Activated T-cell treated with anti-CD3 and anti-CD28 coated beads, Interleukin-2, amount 50 U/mL, for 1 hour (primary cell): Measurements from ENCODE around the gene TMEM267.
"Not testable (repeated sequence)": the region's sequence is repeated elsewhere in the genome, so short reads cannot be mapped to it uniquely, and the experiment has no call there.

Experiments
- DNase-seq: peaks from one replicate; pipeline ENCODE4 v3.0.0-alpha.2; 2020

The TMEM267 gene

GRCh38 chr5:43441575-43441974 is 42.1 kb downstream of the TMEM267 start:
- DNase-seq = not testable (repeated sequence)

GRCh38 chr5:43437062-43437660 is 46.5 kb downstream of the TMEM267 start:
- DNase-seq = no peak

GRCh38 chr5:43433382-43433781 is 50.3 kb downstream of the TMEM267 start:
- DNase-seq = no peak

- DNase-seq = no peak
Observed at GRCh38 chr5:43432486-43433375, 50.9 kb downstream of the TMEM267 start.

- DNase-seq = no peak
Observed at GRCh38 chr5:43429706-43430105, 54.0 kb downstream of the TMEM267 start.

GRCh38 chr5:43429016-43429415 is 54.6 kb downstream of the TMEM267 start:
- DNase-seq = no peak

GRCh38 chr5:43427306-43427705 is 56.4 kb downstream of the TMEM267 start:
- DNase-seq = no peak

GRCh38 chr5:43425983-43426382 is 57.7 kb downstream of the TMEM267 start:
- no peak for DNase-seq

- not testable (repeated sequence) for DNase-seq
Observed at GRCh38 chr5:43423086-43423485, 60.6 kb downstream of the TMEM267 start.

- no peak for DNase-seq
Observed at GRCh38 chr5:43422143-43422542, 61.5 kb downstream of the TMEM267 start.

- DNase-seq = no peak
Observed at GRCh38 chr5:43421450-43422133, 62.1 kb downstream of the TMEM267 start.

- DNase-seq = no peak
Observed at GRCh38 chr5:43420241-43420640, 63.4 kb downstream of the TMEM267 start.

GRCh38 chr5:43418561-43418960 is 65.1 kb downstream of the TMEM267 start:
- DNase-seq = no peak

GRCh38 chr5:43416803-43417394 is 66.8 kb downstream of the TMEM267 start:
- DNase-seq = no peak

GRCh38 chr5:43415935-43416802 is 67.5 kb downstream of the TMEM267 start:
- no peak for DNase-seq

- no peak for DNase-seq
Observed at GRCh38 chr5:43413966-43414365, 69.7 kb downstream of the TMEM267 start.

- no peak for DNase-seq
Observed at GRCh38 chr5:43412644-43413043, 71.0 kb downstream of the TMEM267 start.

GRCh38 chr5:43412156-43412555 is 71.5 kb downstream of the TMEM267 start, which contains the start of gene CCL28:
Gene CCL28, minus strand, starts transcription at chr5:43412391. Its CDS starts 75 bp downstream, at chr5:43412316.
- no peak for DNase-seq

GRCh38 chr5:43411495-43411894 is 72.2 kb downstream of the TMEM267 start:
- DNase-seq = no peak

GRCh38 chr5:43410414-43410813 is 73.3 kb downstream of the TMEM267 start:
- DNase-seq = no peak

- no peak for DNase-seq
Observed at GRCh38 chr5:43409809-43410271, 73.8 kb downstream of the TMEM267 start.

GRCh38 chr5:43402524-43403066 is 81.1 kb downstream of the TMEM267 start:
- DNase-seq = not testable (repeated sequence)
